ENCODE data around the gene SPDYE1.
"Not testable (repeated sequence)": the region's sequence is repeated elsewhere in the genome, so short reads cannot be mapped to it uniquely, and the experiment has no call there.

Gene SPDYE1

DNA sequence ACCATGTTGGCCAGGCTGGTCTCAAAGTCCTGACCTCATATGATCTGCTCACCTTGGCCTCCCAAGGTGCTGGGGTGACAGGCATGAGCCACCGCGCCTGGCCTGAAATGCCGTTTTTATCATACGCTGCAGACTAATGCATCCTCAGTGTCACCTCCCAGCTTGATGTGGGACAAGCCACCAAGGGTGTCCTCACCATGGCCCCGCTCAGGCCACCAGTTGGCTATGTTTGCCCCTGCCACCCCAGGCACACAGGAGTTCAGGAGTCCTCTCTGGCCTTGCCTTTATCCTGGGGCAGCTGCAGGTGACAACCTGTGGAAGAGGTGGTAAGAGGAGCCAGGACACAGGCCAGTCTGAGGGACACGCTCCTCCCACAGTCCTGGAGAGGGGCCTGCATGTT, 3.0 kb upstream of the SPDYE1 start:
- DNase-seq, result not testable (repeated sequence)

DNA sequence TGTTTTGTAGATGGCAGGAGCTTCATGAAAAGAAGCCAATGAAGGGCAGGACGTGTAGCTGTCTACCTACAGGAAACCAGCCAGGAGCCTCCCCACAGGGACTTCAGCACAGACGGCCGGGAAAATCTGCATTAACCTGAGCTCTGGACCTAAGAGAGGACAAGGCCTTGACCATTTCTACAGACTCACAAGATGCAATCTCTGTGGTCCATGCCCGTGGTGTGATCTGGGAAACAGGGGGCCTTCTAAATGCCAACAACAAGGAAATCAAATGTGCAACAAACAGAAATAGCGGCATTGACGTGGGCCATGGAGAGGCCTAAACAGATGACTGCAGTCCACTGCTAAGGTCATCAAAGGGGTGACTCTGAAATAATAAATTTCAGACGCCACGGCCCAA, 14.4 kb downstream of the SPDYE1 start:
- not testable (repeated sequence) for DNase-seq

DNA sequence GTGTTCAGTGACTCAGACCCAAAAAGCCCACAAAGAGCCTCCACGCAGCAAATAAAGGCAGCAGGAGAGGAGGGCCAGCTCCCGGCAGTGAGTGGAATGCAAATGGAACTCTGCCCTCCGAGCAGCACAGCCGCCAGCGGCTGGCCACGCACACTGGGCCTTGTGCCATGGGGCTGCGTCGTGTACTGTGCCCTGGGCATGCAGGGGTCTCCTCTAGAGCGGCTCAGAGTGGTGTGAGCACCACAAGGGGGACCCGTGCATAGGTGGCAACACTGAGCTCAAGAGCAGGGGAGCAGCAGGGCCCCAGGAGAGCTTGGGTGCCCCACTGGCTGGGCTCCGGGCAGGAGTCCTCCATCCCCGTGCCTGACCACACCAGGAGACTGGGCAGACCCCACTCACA, 17.4 kb downstream of the SPDYE1 start:
- DNase-seq, result not testable (repeated sequence)

DNA sequence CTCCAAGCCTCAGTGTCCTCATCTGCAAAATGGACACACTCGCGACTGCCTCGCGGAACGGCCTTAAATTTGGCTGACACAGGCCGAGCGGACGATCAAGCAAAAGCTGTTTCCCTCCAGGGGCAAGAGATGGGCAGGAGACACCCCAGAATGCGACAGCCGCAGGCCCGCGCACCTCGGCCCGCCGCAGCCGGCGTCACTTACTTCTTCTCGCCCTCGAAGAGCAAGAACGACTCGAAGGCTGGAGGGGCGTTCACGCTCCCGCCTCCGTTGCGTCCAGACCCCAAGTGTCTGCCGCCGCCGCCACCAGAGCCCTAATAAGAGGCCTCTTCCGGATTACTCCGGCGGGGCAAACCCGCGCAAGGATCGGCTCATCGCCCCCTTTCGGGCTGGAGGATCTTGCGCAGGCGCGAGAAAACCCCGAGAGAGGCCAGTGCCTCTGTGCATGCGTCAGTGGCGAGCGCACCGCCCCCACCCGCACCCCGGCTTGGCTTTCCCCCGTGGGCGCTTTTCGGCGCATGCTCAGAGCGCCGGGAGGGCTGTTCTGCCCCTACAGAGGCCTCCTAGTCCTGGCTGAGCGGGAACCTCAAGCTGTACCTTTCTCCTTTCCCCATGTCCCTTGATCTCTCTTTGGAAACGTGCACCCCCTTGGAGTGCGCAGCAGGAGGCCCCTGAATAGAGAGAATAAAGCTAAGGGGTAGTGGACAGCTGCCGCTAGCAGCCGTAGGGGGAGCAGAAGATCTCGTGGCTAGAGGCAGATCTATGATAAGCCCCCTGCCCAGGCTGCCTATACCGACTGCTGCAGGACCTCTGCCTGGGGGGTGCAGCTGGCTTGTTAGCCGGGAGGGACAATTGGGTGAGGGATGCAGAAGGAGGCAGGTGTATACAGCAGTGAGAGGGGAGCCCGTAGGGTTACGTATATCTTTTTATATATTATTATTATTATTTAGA, 21.4 kb downstream of the SPDYE1 start:
- DNase-seq, result peak; percentile 98

DNA sequence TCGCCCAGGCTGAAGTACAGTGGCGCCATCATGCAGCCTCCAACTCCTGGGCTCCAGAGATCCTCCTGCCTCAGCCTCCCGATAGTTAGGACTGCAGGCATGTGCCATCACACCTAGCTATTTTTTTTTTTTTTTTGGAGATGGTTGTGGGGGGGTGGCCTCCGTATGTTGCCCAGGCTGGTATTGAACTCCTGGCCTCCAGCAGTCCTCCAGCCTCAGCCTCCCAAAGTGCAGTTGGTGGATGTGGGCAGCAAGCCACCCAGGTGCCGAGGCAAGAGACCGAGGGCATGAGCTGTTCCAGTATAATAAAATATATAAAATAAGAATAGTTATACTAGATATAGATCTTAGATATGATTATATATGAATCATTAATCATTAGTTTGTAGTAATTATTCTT, 22.1 kb downstream of the SPDYE1 start:
- not testable (repeated sequence) for DNase-seq

DNA sequence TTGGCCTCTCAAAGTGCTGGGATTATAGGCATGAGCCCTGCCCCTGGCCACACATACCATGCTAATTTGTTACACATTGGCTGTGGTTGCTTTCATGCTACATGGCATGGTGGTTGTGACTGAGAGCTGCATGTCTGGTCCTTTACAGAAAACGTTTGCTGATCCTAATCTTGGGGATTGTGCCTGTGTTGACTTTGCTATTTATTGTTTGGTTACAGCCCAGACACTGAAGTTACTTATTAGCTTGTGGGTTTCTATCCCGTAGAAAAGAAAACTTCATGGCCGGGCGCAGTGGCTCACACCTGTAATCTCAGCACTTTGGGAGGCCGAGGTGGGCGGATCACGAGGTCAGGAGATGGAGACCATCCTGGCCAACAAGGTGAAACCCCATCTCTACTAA, 24.4 kb downstream of the SPDYE1 start:
- not testable (repeated sequence) for DNase-seq

DNA sequence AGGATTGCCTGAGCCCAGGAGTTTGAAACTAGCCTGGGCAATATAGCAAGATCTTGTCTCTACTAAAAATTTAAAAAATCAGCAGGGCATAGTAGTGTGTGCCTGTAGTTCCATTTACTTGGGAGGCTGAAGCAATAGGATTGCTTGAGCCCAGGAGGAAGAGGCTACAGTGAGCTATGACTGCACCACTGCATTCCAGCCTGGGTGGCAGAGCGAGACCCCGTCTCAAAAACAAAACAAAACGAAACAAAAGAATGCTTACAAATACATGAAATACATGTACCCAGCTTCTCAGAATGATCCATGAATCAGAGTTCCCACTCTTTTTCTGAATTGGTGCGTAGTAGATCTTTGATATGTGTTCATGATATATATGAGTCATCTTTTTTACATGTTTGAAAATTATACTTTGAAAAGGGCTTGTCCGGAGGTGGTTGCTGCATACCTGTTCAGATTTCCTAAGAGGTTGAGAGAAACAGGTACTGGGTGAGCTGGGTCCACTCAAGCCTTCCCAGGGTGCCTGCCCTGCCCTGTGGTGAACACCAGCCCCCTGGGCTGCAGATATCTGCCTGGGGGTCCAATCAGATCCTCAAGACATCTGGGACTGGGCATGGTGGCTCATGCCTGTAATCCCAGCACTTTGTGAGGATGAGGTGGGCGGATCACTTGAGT, 25.2 kb downstream of the SPDYE1 start:
- DNase-seq, result not testable (repeated sequence)

DNA sequence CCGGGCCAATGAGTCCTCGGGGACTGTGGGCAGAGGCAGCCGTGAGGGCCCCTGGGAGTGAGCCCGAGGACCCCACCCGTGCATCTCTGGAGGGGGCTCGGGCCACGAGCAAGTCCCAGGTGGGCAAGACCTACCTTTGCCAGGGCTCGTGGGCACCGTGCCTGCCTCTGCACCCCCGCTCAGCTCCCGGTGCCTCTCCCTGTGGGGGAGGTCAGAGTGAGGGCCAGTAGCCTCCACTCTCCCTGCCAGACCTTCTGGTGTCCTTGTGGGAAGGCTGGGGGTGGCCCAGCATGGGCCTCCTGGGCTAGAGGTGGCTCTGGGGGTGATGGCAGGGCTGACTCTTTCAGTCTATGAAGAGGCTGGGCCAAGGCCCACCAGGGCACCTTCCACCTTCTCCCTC, 31.7 kb downstream of the SPDYE1 start:
- DNase-seq, result not testable (repeated sequence)

DNA sequence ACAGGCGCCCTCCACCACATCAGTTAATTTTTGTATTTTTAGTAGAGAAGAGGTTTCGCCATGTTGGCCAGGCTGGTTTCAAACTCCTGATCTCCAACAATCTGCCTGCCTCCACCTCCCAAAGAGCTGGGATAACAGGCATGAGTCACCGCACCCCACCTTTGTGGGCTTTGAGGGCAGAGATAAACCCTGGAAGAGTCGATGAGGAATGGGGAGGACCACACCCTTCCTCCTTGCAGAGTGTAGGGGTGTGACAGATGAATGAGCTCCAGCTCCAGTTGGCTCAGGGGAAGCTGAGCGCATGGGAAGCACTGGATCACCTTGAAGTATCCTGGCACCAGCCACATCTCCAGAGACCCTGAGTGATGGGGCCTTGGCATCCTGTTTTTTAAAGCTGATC, 32.3 kb downstream of the SPDYE1 start:
- DNase-seq, result not testable (repeated sequence)

DNA sequence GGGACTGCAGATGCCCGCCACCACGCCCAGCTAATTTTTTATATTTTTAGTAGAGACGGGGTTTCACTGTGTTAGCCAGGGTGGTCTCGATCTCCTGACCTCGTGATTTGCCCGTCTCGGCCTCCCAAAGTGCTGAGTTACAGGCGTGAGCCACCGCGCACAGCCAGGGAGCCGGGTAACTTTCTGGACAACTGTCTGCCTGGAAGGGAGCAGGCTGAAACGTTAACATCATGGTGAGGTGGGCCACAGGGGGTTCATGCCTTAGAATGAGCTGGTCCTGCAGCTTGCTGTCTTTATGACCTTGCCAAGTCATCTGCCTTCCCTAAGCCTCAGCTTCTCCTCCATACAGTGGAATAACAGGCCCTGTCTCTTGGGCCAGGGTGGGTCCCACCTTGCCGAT, 33.6 kb downstream of the SPDYE1 start:
- not testable (repeated sequence) for DNase-seq

DNA sequence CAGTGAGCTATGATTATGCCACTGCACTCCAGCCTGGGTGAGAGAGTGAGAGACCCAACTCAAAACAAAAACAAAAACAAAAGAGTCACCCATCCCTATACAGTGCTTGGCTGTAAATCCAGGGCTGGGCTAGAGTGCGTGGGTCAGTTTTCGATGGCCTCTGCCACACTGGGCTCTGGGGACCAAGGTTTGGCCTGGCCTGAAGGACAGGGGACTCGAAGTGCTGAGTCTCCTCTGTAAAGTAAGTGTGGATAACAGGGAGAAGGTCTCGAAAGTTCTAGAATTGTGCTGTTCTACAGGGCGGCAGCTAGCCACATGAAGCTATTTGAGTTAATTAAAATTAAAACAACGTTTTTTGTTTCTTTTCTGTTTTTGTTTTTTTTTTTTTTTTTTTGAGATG, 34.3 kb downstream of the SPDYE1 start:
- not testable (repeated sequence) for DNase-seq

DNA sequence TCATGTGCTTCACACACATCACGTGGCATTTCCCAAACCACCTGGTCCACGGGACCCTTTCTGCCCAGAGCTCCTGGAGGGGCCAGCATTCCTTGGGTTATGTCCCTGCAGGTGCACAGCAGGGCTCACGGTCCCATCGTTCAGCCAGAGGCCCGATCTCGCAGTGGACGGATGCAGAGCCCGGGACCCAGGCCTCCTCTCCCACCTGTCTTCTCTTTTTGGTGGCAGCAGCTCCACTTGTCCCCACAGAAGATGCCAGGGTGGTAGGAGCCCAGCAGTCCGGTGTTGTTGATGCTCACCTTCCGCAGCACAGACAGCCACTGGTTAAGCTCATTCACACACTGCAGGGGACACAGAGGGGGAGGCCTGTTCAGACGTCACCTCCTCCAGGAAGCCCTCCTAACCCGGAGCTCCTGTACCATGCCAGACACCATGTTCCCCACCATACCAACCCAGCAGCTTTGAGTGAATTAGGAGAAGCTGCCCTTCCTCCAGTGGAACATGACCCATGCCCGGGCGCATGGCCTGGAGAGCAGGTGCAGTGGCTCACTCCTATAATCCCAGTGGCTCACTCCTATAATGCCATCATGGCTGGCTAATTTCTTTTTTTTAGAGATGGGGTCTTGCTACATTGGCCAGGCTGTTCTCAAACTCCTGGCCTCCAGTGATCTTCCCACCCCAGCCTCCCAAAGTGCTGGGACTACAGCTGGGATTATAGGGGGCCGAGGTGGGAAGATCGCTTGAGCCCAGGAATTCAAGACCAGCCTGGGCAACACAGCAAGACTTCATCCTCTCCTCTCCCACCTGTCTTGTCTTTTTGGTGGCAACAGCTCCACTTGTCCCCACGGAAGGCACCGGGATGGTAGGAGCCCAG, 36.5 kb downstream of the SPDYE1 start:
- DNase-seq, result not testable (repeated sequence)

DNA sequence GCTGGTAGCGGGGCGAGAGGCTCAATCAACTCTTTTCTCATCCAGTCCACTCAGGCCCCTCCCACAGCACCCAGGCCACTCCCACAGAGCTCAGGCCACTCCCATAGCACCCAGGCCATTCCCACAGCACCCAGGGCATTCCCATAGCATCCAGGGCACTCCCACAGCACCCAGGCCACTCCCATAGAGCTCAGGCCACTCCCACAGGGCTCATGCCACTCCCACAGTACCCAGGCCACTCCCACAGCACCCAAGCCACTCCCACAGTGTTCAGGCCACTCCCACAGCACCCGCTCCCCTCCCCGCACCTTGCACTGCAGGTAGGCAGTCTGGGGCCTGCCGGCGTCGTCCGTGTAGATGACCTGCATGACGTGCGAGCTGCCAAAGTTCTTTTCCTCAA, 38.7 kb downstream of the SPDYE1 start:
- DNase-seq, result not testable (repeated sequence)

DNA sequence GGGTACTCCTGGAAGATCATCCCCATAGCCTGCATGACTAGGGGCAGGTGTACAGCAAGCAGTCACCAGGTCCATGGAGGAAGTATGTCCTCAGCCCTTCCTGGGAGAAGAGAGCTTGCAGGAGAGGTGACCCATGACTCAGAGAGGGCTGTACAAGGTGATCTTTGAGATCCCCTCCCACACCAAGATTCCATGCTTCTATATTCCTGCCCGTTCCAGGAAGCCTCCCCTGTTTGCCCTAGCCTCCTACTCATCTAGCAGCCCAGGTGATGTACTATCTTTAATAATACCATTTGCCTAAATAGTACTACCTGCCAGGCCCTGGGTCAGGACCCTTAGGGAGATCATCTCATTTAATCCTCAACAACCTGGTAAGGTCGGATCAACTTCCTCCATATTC, 40.3 kb downstream of the SPDYE1 start:
- DNase-seq, result not testable (repeated sequence)

DNA sequence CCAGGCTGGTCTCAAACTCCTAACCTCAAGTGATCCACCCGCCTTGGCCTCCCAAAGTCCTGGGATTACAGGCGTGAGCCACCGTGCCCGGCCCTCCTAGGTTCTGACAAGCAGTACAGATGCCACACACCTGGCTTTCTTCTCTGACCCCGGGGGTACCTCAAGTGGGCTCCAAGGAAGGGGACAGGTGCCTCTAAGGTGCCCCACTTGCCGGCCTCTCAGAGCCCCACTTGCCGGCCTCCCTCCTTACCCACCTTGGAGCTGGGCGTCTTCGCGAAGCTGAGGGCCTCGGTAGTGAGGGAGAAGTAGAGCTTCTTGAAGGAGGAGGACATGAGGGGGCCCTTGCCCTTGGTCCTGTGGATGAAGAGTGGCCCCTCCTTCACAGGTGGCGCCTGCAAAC, 40.9 kb downstream of the SPDYE1 start:
- not testable (repeated sequence) for DNase-seq

DNA sequence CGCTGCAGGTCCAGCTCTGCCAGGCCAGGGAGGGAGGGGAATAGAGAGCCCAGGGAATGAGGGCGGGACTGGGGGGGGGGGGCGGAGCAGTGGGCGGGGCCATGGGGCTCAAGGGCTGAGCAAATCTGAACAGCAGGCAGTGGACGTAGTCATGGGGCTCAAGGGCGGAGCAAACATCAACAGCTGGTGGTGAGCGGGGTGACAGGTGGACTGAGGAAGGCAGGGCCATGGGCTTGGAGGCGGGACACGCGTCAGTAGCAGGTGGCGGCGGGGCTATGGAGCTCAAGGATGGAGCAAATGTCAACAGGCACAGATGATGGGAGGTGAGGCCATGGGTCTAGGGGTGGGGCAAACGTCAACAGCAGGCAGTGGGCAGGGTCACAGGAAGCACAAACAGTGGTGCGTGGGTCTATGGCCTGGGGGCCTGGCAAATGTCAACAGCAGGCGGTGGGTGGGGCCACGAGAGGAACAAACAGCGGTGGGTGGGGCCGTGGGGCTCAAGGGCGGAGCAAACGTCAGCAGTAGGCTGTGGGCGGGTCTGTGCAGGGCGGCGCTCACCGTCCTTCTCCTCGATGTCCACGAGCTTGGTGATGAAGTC, 41.4 kb downstream of the SPDYE1 start:
- DNase-seq, result not testable (repeated sequence)

DNA sequence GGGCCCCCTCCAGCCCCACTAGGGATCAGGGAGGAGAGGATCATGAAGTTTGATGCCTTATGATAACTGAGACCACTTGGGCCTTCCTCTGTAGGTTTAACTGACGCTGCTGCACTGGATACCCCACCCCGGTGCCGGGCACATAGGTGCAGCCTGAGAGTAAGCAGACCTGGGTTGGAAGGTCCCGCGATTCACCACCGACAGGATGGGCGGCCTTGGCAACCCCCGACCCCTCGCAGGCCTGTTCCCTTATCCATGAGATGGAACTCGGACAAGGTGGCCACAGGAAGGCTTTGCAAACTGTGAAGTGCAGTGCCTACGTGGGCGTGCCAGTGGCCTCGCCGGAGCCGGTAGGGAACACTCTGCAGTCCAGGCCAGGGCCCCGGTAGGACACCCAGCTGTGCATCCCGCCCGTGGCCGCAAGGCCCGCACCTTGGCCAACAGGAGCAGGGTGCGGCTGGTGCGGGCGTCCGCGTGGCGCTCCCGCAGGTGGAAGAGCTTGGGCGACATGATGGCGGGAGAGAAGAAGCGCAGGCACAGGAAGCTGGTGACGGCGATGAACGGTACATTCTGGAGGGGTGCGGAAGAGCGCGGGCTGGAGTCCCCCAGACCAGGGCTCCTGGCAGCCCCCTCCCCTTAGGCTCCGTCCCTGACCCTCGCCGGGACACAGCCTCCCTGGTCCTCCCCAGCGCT, 42.2 kb downstream of the SPDYE1 start:
- not testable (repeated sequence) for DNase-seq

DNA sequence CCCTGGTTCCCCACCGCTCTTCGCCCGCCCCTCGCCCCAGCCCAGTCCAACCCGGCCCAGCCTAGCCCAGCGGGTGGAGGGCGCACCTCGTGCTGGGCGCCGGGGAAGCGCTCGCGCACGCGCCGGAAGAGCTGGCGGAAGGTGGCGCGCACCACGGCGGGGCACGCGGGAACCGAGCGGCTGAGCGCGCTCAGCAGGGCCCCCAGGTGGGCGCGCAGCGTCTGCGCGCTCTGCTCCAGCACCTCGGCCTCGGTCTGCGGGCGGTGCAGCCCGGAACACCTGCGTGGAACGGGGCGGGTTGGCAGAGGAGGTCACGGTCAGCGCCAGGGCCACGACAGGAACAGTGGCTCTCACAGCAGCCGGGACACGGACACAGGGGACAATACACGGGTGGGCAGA, 42.8 kb downstream of the SPDYE1 start:
- not testable (repeated sequence) for DNase-seq

DNA sequence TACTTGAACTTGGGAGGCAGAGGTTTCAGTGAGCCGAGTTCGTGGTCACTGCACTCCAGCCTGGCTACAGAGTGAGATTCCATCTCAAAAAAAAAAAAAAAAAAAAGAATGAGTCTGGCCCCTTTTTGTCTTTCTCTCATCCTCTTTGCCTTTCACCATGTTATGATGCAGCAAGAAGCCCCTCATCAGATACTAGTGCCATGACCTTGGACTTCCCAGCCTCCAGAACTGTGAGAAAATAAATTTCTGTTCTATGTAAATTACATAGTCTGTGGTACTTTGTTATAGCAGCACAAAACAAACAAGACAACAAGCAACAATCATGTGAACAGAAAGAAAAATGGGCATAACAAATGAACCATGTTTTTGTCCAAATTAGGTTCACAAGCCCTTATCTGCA, 44.5 kb downstream of the SPDYE1 start:
- no peak for DNase-seq

DNA sequence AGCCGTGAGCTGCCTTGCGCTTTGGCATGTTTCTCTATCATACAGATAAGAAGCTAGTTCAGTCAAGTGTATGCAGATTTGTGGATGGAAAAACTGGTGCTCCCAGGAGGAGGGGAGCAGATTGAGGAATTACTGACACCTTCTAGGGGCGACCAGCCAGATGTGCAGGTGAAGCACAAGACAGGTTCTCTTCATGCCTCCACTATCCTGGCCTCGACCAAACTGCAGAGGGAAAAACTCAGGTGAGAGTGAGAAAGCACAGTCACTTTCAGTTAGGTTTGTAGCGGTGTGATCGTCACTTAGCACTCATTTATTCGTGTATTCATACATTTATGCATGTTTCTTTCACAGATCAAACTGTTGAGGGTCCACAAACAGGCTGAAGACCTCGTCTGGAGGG, 46.2 kb downstream of the SPDYE1 start:
- no peak for DNase-seq

DNA sequence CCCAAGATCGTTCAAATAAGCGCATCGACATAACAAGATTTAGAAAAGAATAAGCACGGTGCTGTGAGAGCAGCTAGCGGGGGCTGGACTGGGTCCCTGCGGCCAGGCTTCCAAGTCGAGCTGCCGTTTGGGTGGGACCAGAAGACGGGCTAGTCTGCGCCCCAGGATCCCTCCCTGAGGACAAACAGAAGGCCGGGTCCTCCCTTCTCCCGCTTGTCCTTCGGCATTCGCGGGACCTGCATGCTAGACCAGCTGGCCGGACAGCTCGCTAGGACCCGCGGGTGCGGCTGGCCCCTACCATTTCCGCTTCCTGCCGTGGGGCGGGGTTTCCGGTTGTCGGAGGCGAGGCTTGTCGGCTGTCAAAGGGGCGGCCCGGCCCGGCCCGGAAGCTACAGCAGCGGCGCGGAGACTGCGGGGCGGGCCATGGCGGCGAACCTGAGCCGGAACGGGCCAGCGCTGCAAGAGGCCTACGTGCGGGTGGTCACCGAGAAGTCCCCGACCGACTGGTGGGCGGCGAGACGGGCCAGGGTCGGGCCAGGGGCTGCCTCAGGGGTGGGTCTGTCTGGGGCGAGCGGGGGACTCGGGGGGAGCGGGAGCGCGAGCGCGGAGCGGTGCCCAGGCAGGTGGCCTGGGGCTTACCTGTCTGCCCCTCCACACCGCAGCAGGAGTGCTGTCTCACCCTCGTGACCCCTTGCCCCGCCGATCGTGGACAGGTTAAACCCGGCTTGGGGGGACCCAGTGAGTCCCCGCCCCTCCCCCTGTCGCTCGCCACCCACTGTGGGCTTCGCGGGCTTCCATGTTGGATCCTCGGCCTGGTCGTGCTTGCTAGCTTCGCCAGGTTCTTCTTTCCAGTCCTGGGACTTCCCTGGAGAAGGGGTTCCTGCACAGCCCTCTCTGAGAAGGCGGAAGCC, 46.9 kb downstream of the SPDYE1 start, which contains the start of gene DBNL:
Gene DBNL, plus strand, starts transcription at position 388 of the 911 bp plus-strand sequence. Its CDS starts 36 bp downstream, at position 424.
- peak; percentile 84 for DNase-seq

Data from GOT3 (cell line).